GM10266 (cell line): ENCODE measurements around the gene MAPK8IP3.

Experiments used
- DNase-seq: peaks from one replicate; pipeline ENCODE4 v3.0.0; 2012; ENCODE audit errors: extremely low spot score
- CTCF ChIP-seq: IDR thresholded peaks from 2 replicates; pipeline ENCODE4 v1.5.1; 2012; ENCODE audit warnings: mild to moderate bottlenecking, low read depth; ENCODE audit not compliant: control insufficient read depth, insufficient read depth; ENCODE audit errors: missing control alignments

The MAPK8IP3 gene

GRCh38 chr16:1762196-1762878 is 56.3 kb downstream of the MAPK8IP3 start:
- DNase-seq = no peak
- no peak for TF ChIP-seq CTCF

DNA sequence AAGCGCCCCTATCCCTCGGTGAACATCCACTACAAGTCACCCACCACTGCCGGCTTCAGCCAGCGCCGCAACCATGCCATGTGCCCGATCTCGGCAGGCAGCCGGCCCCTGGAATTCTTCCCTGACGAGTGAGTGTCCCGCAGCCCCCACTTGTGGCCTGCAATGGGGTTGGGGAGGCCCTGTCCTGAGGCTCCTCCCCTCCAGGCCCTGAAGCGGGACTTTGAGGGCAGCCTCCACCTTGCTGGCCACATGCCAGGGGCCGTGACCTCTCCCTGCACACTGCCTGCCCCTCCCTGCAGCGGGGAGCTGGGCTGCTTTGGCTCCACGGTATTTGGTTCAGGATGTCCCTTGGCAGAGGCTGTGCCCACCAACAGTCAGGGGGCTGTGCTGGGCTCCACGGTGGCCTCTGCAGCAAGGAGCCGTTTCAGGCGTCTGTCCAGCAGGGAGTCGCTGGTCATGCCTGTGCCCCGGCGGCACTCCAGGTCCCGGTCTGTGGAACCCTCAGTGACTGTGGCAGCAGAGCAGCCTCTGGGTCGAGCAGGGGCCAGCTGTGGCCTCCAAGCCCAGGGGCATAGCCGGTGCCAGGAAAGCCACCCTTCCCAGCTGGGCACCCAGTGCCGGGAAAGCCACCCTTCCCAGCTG is 57.0 kb downstream of the MAPK8IP3 start:
- no peak for TF ChIP-seq CTCF

GRCh38 chr16:1763521-1764511 is 57.8 kb downstream of the MAPK8IP3 start:
- no peak for TF ChIP-seq CTCF
- no peak for DNase-seq

More for the DNA sequence above, 57.0 kb downstream of the MAPK8IP3 start:
- no peak for DNase-seq

DNA sequence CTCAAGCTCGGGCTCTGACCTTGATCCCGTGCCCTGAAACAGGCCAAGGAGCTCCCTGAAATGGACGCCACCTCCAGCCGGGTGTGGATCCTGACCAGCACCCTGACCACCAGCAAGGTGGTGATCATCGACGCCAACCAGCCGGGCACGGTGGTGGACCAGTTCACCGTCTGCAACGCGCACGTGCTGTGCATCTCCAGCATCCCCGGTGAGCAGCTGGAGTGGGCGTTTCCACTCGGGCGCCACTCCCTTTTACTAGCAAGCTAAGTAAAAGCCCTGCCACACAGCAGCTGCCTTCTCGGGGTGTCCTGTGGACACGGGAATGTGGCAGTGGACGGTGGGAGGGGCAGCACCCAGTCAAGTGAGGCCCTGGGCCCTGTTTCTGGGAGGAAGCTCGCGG is 59.0 kb downstream of the MAPK8IP3 start:
- TF ChIP-seq CTCF = no peak
- no peak for DNase-seq

DNA sequence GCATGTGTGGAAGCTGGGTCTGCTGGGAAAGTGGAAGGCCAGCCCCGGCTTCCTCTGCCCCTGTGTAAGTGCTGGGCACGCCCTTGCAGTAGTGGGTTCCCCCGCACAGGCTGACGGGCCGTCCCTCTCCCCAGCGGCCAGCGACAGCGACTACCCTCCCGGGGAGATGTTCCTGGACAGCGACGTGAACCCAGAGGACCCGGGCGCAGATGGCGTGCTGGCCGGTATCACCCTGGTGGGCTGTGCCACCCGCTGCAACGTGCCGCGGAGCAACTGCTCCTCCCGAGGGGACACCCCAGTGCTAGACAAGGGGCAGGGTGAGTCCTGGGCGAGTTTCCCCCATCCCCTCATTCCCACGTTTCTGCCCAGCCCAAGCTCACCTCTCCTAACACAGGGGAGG is 59.8 kb downstream of the MAPK8IP3 start:
- TF ChIP-seq CTCF = no peak
- no peak for DNase-seq

GRCh38 chr16:1766231-1766630 is 60.2 kb downstream of the MAPK8IP3 start:
- DNase-seq = no peak

More at GRCh38 chr16:1766231-1766630, 60.2 kb downstream of the MAPK8IP3 start:
- TF ChIP-seq CTCF = no peak
